GM19193 (cell line): ENCODE results near the gene ANKRD13D.

ENCODE experiments used
- POLR2A ChIP-seq: IDR thresholded peaks from 4 replicates; pipeline ENCODE4 v1.6.1; 2011; ENCODE audit not compliant: insufficient read depth, insufficient read length; ENCODE audit errors: extremely low read depth

ANKRD13D gene

DNA sequence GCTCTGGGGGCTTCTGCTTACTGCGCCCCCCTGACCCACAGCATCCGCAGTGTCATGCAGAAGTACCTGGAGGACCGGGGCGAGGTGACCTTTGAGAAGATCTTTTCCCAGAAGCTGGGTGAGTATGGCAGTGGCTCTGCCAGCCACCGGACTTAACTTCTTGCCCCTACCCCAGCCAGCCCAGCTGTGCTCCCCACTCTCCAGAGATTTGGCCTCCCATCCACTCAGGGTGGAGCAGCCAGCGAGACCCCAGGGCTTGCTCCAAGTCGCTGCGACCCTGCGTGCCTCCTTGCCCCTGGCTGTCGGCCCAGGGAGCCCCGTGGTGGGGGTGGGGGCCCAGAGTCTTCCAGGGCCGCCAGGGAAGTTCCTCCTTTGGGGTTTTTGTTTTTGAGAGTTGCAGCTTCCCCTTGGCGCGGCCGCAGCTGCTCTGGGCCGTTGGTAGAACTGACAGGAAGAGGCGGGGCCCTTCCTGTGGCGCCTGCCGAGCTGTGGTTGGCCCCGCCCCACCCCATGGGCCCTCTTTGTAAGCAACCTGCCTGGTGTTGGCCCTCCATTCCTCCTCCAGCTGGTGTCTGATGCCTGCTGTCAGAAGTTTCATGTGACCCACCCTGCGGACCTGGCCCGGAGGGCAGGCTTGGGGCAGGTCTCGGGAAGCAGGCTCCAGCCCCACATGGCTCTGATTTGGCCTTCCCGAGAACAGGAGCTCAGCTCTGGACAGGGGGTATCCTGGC, 11.7 kb upstream of the ANKRD13D start:
- peak; percentile 58 for TF ChIP-seq POLR2A

DNA sequence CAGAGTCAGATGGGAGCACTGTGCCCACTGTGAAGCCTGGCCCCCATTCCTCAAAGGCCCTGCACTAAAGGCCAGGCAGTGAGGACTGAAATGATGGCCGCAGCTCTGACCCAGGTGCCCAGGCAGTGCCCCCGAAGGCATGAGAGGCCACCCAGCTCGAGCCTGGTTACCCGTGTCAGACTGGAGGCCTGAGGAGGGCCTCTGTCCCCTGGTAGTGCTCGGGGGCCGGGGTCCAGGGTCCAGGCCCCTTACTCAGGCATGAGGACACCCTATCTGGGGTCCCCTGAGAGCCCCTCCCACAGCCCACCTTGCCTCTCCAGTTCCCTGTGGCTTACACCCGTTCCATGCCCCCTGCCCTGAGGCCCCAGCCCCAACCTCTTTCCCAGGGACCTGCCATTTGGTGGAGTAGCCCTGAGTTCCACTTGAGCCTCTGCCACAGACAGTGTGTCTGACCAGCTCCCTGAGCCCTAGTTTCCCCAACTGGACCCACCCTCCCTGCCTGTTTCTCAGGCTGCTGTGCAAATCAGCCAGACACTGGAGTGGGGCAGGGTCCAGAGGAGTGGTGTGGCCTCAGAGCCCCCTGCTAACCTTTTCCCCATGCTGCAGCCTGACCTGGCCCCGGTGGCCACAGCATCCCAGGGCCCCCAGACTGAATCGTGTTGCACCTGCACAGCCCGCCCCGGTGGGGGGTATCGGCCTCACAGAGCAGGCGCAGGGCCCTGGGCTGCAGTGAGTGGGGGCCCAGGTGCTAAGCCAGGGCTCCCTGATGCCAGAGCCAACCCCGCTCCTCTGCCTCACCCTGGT, 10.8 kb upstream of the ANKRD13D start:
- no peak for TF ChIP-seq POLR2A

DNA sequence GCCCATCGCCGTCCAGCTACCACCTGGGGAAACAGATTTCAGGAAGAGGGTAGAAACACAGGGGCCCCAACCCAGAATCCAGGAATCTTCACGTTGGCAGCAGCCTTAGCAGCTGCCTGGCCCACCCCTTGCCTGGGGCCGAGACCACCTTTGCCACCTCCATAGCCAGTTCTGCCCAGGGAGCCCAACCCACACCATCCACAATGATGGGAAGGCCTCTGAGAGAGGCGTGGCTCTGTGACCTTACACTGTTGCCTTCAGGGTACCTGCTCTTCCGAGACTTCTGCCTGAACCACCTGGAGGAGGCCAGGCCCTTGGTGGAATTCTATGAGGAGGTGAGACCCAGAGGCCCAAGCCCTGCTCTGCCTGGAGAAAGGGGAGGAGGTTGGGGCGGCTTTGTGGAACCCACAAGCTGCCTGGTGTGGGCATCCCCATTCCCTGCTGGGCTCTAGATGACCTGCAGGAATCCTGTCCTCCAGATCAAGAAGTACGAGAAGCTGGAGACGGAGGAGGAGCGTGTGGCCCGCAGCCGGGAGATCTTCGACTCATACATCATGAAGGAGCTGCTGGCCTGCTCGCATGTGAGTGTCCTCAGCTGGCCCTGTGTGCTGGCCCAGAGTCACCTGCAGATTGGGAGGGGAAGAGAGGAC, 10.0 kb upstream of the ANKRD13D start:
- no peak for TF ChIP-seq POLR2A

DNA sequence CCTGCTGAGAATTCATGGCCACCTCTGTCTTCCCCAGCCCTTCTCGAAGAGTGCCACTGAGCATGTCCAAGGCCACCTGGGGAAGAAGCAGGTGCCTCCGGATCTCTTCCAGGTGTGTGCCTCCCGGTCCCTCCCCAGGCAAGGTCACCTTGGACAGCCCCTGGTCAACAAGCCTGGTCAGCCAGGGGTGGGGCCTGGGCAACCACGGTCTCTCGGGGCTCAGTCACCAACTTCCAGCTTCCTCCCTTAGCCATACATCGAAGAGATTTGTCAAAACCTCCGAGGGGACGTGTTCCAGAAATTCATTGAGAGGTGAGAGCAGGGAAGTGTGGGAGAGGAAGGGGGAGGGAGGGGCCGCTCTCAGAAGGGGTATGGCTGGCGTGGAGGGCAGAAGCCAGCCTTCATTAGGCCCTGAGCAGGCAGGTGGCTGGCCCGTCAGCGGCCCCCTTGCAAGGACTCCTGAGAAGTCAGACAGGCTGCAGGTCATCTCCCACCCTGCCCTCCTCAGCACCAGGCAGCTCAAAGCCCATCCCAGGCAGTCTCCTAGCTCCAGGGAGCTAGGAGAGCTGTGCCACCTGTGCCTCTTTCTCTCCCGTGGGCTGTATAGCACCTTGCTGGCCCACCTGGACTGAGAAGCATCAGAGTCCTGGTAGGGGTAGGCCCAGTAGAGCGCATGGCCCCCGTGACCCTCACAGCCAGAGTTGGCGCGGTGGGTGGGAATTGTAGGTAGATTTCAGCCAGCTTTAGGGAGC, 9.3 kb upstream of the ANKRD13D start:
- no peak for TF ChIP-seq POLR2A

DNA sequence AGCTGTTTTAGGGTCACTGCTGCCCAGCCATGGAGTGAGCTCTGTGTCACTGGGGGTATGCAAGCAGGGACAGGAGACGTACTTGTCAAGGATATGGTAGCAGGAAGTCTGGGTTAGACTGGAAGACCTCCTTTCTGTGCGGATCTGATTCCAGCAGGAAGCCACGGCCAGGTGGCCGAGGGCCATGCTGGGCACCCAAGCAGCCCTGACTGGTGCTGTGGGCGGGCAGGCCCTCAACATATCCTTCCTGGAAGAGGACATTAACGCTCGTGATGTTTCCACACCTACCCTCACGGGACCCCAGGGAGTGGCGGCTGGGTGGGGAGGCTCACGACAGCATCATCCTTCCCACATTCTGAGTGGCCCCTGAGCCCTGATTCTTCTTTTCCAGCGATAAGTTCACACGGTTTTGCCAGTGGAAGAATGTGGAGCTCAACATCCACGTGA, 8.7 kb upstream of the ANKRD13D start:
- TF ChIP-seq POLR2A: no peak

DNA sequence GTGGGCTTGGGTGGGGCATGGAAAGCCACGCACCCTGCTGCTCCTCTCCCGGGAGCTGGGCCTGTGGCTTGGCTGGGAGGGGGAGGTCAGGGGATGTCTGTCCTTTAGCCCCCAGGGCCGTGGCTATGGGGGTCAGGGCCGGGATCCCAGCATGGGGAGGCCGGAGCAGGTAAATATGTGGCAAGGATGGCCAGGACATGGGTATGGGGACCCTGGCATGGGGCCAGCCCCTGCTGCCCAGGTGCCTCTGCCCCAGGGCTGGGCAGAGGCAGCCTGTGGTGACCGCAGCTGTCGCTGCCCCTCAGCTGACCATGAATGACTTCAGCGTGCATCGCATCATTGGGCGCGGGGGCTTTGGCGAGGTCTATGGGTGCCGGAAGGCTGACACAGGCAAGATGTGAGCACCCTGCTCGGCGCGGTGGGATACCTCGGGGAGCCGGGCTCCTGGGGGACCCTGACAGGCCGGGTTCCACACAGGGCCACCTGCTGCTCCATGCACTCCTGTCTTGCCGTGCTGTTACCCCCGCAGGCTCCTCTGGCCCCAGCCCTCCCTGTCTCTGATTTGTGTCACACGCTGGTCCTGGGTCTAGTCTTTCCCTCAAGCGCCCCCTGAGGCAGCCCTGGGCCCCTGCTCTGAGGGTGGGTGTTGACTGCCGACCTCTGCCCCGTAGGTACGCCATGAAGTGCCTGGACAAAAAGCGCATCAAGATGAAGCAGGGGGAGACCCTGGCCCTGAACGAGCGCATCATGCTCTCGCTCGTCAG, 8.1 kb upstream of the ANKRD13D start:
- no peak for TF ChIP-seq POLR2A

DNA sequence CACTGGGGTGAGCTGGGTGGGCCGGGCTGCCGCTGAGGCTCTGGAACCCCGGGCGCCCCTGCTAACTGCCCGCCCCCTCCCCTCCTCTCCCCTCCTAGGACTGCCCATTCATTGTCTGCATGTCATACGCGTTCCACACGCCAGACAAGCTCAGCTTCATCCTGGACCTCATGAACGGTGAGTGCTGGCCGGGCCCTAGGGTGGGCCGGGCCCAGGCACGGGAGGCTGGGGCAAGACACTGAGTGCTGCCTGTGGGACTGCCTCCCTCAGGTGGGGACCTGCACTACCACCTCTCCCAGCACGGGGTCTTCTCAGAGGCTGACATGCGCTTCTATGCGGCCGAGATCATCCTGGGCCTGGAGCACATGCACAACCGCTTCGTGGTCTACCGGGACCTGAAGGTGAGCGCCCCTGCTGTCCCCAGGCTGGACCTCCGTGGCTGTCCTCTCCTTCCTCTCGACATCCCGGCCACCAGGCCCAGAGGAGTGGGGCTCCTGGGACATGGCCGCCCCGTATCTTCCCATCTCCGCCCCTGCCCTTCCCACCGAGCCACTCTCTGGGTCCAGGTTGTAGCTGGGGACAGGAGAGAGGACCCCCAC, 7.5 kb upstream of the ANKRD13D start:
- TF ChIP-seq POLR2A: no peak

DNA sequence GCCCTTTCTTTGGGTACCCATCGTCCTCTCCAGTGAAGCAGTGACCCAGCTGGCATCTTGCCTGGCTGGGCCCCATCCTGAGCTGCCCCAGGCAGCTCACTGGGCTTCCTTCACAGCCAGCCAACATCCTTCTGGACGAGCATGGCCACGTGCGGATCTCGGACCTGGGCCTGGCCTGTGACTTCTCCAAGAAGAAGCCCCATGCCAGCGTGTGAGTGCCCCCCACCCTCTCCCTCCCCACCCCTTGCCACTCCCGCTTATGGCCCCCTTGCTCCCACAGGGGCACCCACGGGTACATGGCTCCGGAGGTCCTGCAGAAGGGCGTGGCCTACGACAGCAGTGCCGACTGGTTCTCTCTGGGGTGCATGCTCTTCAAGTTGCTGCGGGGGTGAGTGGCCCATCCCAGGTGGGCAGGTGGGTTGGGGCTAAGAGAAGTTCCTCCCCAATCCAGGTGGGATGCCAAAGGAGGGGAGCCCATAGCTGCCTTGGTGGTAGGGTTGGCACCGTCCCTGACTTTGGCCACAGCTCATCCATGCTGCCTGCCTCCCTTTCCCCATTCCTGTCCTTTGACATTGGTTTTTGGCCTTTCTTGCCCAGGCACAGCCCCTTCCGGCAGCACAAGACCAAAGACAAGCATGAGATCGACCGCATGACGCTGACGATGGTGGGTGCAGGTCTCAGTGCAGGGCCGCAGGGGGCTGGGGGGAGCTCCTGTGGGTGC, 6.8 kb upstream of the ANKRD13D start:
- no peak for TF ChIP-seq POLR2A

DNA sequence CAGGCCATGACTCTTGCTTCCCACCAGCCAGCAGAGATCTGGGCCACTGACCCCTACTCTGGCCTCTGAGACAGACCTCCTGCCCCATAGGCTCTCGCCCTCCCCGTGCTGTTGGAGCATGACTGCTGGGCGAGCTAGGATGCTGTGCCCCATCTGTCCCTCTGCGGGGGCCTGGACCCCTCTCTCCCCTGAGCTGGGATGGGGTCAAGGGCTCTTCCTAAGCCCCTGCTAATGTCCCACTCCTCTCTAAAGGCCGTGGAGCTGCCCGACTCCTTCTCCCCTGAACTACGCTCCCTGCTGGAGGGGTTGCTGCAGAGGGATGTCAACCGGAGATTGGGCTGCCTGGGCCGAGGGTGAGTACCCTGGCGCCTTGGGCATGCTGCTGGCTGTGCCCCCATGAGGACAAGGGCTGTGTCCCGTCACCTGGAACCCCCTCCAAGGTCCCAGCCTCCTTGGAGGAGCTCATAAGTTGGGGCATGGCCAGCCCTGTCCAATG, 6.2 kb upstream of the ANKRD13D start:
- no peak for TF ChIP-seq POLR2A

DNA sequence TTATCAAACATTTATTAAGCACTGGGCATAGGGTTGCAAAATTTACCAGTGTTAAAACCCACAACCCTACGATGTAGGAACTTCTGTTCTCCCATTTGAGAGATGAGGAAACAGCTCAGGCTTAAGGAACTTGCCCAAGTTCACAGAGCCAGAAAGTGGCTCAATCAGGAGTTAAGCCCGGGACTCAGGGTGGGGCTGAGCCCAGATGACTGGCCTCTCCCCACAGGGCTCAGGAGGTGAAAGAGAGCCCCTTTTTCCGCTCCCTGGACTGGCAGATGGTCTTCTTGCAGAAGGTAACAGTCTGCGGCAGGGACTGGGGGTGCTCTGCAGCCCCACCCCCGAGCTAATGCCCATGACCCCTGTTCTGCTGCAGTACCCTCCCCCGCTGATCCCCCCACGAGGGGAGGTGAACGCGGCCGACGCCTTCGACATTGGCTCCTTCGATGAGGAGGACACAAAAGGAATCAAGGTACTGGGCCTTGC, 5.6 kb upstream of the ANKRD13D start:
- no peak for TF ChIP-seq POLR2A

DNA sequence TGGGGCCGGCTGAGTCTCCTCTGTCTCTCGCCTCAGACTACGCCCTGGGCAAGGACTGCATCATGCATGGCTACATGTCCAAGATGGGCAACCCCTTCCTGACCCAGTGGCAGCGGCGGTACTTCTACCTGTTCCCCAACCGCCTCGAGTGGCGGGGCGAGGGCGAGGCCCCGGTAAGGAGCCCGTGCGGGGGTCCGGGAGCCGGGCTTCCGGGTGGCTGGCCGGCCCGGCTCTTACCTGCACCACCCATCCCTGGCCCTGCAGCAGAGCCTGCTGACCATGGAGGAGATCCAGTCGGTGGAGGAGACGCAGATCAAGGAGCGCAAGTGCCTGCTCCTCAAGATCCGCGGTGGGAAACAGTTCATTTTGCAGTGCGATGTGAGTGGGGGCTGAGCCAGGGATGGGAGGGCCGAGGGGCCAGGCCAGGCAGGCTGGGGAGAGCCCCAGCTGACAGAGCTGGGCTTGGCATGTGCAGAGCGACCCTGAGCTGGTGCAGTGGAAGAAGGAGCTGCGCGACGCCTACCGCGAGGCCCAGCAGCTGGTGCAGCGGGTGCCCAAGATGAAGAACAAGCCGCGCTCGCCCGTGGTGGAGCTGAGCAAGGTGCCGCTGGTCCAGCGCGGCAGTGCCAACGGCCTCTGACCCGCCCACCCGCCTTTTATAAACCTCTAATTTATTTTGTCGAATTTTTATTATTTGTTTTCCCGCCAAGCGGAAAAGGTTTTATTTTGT, 4.1 kb upstream of the ANKRD13D start:
- TF ChIP-seq POLR2A: no peak

DNA sequence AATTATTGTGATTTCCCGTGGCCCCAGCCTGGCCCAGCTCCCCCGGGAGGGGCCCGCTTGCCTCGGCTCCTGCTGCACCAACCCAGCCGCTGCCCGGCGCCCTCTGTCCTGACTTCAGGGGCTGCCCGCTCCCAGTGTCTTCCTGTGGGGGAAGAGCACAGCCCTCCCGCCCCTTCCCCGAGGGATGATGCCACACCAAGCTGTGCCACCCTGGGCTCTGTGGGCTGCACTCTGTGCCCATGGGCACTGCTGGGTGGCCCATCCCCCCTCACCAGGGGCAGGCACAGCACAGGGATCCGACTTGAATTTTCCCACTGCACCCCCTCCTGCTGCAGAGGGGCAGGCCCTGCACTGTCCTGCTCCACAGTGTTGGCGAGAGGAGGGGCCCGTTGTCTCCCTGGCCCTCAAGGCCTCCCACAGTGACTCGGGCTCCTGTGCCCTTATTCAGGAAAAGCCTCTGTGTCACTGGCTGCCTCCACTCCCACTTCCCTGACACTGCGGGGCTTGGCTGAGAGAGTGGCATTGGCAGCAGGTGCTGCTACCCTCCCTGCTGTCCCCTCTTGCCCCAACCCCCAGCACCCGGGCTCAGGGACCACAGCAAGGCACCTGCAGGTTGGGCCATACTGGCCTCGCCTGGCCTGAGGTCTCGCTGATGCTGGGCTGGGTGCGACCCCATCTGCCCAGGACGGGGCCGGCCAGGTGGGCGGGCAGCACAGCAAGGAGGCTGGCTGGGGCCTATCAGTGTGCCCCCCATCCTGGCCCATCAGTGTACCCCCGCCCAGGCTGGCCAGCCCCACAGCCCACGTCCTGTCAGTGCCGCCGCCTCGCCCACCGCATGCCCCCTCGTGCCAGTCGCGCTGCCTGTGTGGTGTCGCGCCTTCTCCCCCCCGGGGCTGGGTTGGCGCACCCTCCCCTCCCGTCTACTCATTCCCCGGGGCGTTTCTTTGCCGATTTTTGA, 3.3 kb upstream of the ANKRD13D start:
- no peak for TF ChIP-seq POLR2A
